H9 (cell line): ENCODE results near the gene SCYGR4. TPM values are rescaled to one million over a fixed set of nuclear protein-coding genes. Genes with fewer than 3 reads are reported as not detected.

Experiments used
- DNase-seq: peaks from one replicate; pipeline ENCODE4 v3.0.0-alpha.2; 2017
- H2AFZ ChIP-seq: one replicate; pipeline ENCODE4 v1.6.1; 2013; ENCODE audit warnings: mild to moderate bottlenecking, low read length, control low read depth, moderate library complexity
- H2AK5ac ChIP-seq: 2 replicates; pipeline ENCODE4 v1.6.1; 2013; ENCODE audit warnings: low read length, control low read depth, mixed read lengths; ENCODE audit not compliant: insufficient read length
- H2BK120ac ChIP-seq: one replicate; pipeline ENCODE4 v1.6.1; 2013; ENCODE audit warnings: low read depth, mild to moderate bottlenecking, low read length, control low read depth, inconsistent platforms; ENCODE audit not compliant: poor library complexity, severe bottlenecking
- H2BK12ac ChIP-seq: 2 replicates; pipeline ENCODE4 v1.6.1; 2013; ENCODE audit warnings: low read length, control low read depth, mixed read lengths, low read depth; ENCODE audit not compliant: insufficient read length
- H2BK15ac ChIP-seq: 2 replicates; pipeline ENCODE4 v1.6.1; 2013; ENCODE audit warnings: low read depth, low read length, control low read depth
- H2BK20ac ChIP-seq: one replicate; pipeline ENCODE4 v1.6.1; 2013; ENCODE audit warnings: low read depth, mild to moderate bottlenecking, low read length, control low read depth, inconsistent platforms; ENCODE audit not compliant: poor library complexity, severe bottlenecking
- H2BK5ac ChIP-seq: 2 replicates; pipeline ENCODE4 v1.6.1; 2013; ENCODE audit warnings: low read length, control low read depth, mixed read lengths; ENCODE audit not compliant: insufficient read length
- H3K14ac ChIP-seq: 2 replicates; pipeline ENCODE4 v1.6.1; 2013; ENCODE audit warnings: low read length, control low read depth; ENCODE audit not compliant: insufficient read depth
- H3K18ac ChIP-seq: 2 replicates; pipeline ENCODE4 v1.6.1; 2013; ENCODE audit warnings: low read depth, mild to moderate bottlenecking, mixed read lengths, low read length, control low read depth; ENCODE audit not compliant: insufficient read length
- H3K23ac ChIP-seq: 2 replicates; pipeline ENCODE4 v1.6.1; 2013; ENCODE audit warnings: low read length, control low read depth, mixed read lengths, low read depth; ENCODE audit not compliant: insufficient read length
- H3K23me2 ChIP-seq: 2 replicates; pipeline ENCODE4 v1.6.1; 2013; ENCODE audit warnings: low read depth, mild to moderate bottlenecking, mixed read lengths, low read length, control low read depth; ENCODE audit not compliant: insufficient read length, poor library complexity, severe bottlenecking
- H3K27ac ChIP-seq: 2 replicates; pipeline ENCODE4 v1.5.1; 2013; ENCODE audit warnings: low read length, control low read depth, mixed read lengths, low read depth; ENCODE audit not compliant: insufficient read length
- H3K27me3 ChIP-seq: 2 replicates; pipeline ENCODE4 v1.6.1; 2013; ENCODE audit warnings: low read length, control low read depth, inconsistent platforms; ENCODE audit not compliant: insufficient read depth
- H3K4ac ChIP-seq: 2 replicates; pipeline ENCODE4 v1.6.1; 2013; ENCODE audit warnings: low read depth, mild to moderate bottlenecking, control low read depth, inconsistent platforms, low read length, moderate library complexity
- H3K4me1 ChIP-seq: 2 replicates; pipeline ENCODE4 v1.6.1; 2013; ENCODE audit warnings: low read length, control low read depth, inconsistent platforms; ENCODE audit not compliant: insufficient read depth
- H3K4me2 ChIP-seq: 2 replicates; pipeline ENCODE4 v1.6.1; 2013; ENCODE audit warnings: low read length, control low read depth, mixed read lengths; ENCODE audit not compliant: insufficient read length, insufficient read depth
- H3K56ac ChIP-seq: 2 replicates; pipeline ENCODE4 v1.6.1; 2013; ENCODE audit warnings: low read depth, mild to moderate bottlenecking, mixed read lengths, low read length, control low read depth; ENCODE audit not compliant: insufficient read length
- H3K79me1 ChIP-seq: 2 replicates; pipeline ENCODE4 v1.6.1; 2013; ENCODE audit warnings: low read depth, mild to moderate bottlenecking, moderate library complexity, low read length, control low read depth, inconsistent platforms; ENCODE audit not compliant: insufficient read depth, poor library complexity, severe bottlenecking
- H3K79me2 ChIP-seq: 2 replicates; pipeline ENCODE4 v1.6.1; 2013; ENCODE audit warnings: low read length, control low read depth, inconsistent platforms; ENCODE audit not compliant: insufficient read depth
- H3K9ac ChIP-seq: 2 replicates; pipeline ENCODE4 v1.6.1; 2013; ENCODE audit warnings: low read length, control low read depth, mixed read lengths; ENCODE audit not compliant: insufficient read length; ENCODE audit errors: extremely low read depth
- H3K9me3 ChIP-seq: one replicate; pipeline ENCODE4 v1.6.1; 2013; ENCODE audit warnings: low read depth, low read length, inconsistent platforms; ENCODE audit not compliant: control insufficient read depth
- H3T11ph ChIP-seq: one replicate; pipeline ENCODE4 v1.6.1; 2013; ENCODE audit warnings: mild to moderate bottlenecking, low read length, control low read depth, inconsistent platforms
- H4K20me1 ChIP-seq: one replicate; pipeline ENCODE4 v1.6.1; 2013; ENCODE audit not compliant: control insufficient read depth, insufficient read length, insufficient read depth
- H4K5ac ChIP-seq: 2 replicates; pipeline ENCODE4 v1.6.1; 2013; ENCODE audit warnings: low read depth, mild to moderate bottlenecking, mixed read lengths, low read length, control low read depth; ENCODE audit not compliant: insufficient read length
- H4K8ac ChIP-seq: replicated peaks from 2 replicates; pipeline ENCODE4 v1.6.1; 2013; ENCODE audit warnings: low read length, control low read depth, mixed read lengths, low read depth; ENCODE audit not compliant: insufficient read length
- H4K91ac ChIP-seq: 2 replicates; pipeline ENCODE4 v1.6.1; 2013; ENCODE audit warnings: low read depth, mild to moderate bottlenecking, moderate library complexity, mixed read lengths, low read length, control low read depth; ENCODE audit not compliant: insufficient read length
- H3K27ac Mint-ChIP-seq, 3 experiments: 2 replicates in 2 of 3; 3 replicates in 1 of 3; pipeline ENCODE4 v1.8.0; 2020 to 2021; ENCODE audit warnings: mixed read lengths in 3 of 3, mild to moderate bottlenecking in 1 of 3, moderate library complexity in 1 of 3
- H3K27me3 Mint-ChIP-seq: 2 replicates; pipeline ENCODE4 v1.8.0; 2021; ENCODE audit warnings: low read depth, mild to moderate bottlenecking, moderate library complexity, mixed read lengths
- H3K36me3 Mint-ChIP-seq, 3 experiments: 2 replicates in 2 of 3; 3 replicates in 1 of 3; pipeline ENCODE4 v1.8.0; 2020 to 2021; ENCODE audit warnings: low read depth in 3 of 3, mixed read lengths in 3 of 3; ENCODE audit not compliant: insufficient read depth in 1 of 3
- H3K4me1 Mint-ChIP-seq, 2 experiments: 2 replicates each; pipeline ENCODE4 v1.8.0; 2020; ENCODE audit warnings: mixed read lengths in 2 of 2
- H3K4me3 Mint-ChIP-seq, 2 experiments: 2 replicates in 1 of 2; 3 replicates in 1 of 2; pipeline ENCODE4 v1.8.0; 2020 to 2021; ENCODE audit warnings: mild to moderate bottlenecking in 2 of 2, mixed read lengths in 2 of 2, moderate library complexity in 1 of 2
- H3K9me3 Mint-ChIP-seq, 2 experiments: 2 replicates in 1 of 2; 3 replicates in 1 of 2; pipeline ENCODE4 v1.8.0; 2020; ENCODE audit warnings: mild to moderate bottlenecking in 2 of 2, mixed read lengths in 2 of 2, moderate library complexity in 1 of 2
- WGBS: extraction: QIAGEN DNeasy Blood & Tissue Kit; methylation state at CpG from one replicate; pipeline ENCODE4 v1.1.7; 2013; ENCODE audit warnings: missing lambda C conversion rate, low lambda C conversion rate, mixed read lengths; ENCODE audit not compliant: insufficient read length; ENCODE audit errors: extremely low coverage; 5-methylcytosine and 5-hydroxymethylcytosine counted together
- total RNA-seq: library from RNA; stranded (reverse); gene quantifications from 2 replicates; pipeline ENCODE4 v1.2.1, GENCODE V29; 2021
- TF ChIP-seq, protein P1 (sequence below): fragments of 200-600 bp; sonication (generic); conservative IDR thresholded peaks from 3 replicates; pipeline ENCODE4 v1.8.0; 2021; ENCODE audit warnings: antibody characterized with exemption, mild to moderate bottlenecking

Gene SCYGR4
- total RNA-seq, 1 experiment from 2014 or later: not detected

DNA sequence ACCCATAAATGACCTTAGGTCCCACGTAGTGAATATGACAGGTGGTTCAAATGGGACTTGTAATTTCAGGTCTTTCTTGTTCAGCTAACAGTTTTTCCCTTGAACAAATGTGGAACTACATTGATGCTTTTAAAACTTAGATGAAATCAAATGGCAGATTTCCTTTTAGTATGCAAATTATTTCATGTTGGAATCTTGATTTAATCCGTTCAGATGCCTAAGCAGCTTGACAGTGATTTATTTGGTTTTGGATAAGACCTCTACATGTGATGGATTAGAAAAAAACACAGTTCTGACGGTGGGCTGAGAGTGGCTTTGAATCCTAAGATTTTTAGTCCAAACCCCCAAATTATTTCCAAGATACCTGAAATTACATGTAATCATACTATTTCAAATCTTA lies 16.9 kb downstream of the SCYGR4 start:
- Mint-ChIP-seq H3K36me3 (no peaks in the 10 kb centered on the region), H3K27ac (no peak overlapping the region), H3K4me3 (no peak overlapping the region), H3K9me3 (no peaks in the 10 kb centered on the region), H3K27me3 (no peaks in the 10 kb centered on the region), H3K4me1 (no peaks in the 10 kb centered on the region)
- no peak overlapping the region for H3K4ac ChIP-seq
- no peak overlapping the region for H4K91ac ChIP-seq
- H3T11ph ChIP-seq: no peak overlapping the region
- no peak overlapping the region for H2BK12ac ChIP-seq
- no peak overlapping the region for H3K56ac ChIP-seq
- no peak for DNase-seq
- no peak overlapping the region for H3K4me2 ChIP-seq
- no peak overlapping the region for H2AK5ac ChIP-seq
- H4K20me1 ChIP-seq: no peaks in the 10 kb centered on the region
- H3K18ac ChIP-seq: no peak overlapping the region
- H3K79me1 ChIP-seq: no peaks in the 10 kb centered on the region
- H2BK15ac ChIP-seq: no peak overlapping the region
- no peak overlapping the region for H3K14ac ChIP-seq
- no peaks in the 10 kb centered on the region for H3K23me2 ChIP-seq
- H3K27ac ChIP-seq: no peak overlapping the region
- no peaks in the 10 kb centered on the region; the same call in 1 of the 2 replicates for H3K4me1 ChIP-seq
- H3K79me2 ChIP-seq: no peaks in the 10 kb centered on the region
- no peak overlapping the region for H2BK120ac ChIP-seq
- H4K5ac ChIP-seq: no peak overlapping the region
- no peak overlapping the region for H2BK20ac ChIP-seq
- TF ChIP-seq, protein P1, sequence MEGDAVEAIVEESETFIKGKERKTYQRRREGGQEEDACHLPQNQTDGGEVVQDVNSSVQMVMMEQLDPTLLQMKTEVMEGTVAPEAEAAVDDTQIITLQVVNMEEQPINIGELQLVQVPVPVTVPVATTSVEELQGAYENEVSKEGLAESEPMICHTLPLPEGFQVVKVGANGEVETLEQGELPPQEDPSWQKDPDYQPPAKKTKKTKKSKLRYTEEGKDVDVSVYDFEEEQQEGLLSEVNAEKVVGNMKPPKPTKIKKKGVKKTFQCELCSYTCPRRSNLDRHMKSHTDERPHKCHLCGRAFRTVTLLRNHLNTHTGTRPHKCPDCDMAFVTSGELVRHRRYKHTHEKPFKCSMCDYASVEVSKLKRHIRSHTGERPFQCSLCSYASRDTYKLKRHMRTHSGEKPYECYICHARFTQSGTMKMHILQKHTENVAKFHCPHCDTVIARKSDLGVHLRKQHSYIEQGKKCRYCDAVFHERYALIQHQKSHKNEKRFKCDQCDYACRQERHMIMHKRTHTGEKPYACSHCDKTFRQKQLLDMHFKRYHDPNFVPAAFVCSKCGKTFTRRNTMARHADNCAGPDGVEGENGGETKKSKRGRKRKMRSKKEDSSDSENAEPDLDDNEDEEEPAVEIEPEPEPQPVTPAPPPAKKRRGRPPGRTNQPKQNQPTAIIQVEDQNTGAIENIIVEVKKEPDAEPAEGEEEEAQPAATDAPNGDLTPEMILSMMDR: no peak
- H3K23ac ChIP-seq: no peak overlapping the region
- no peak overlapping the region for H2AFZ ChIP-seq
- no peak overlapping the region for H3K9ac ChIP-seq
- H4K8ac ChIP-seq: no peak overlapping the region
- no peaks in the 10 kb centered on the region for H3K27me3 ChIP-seq
- WGBS: no CpG with 5 or more reads among the region's 3 CpGs
- no peak overlapping the region for H2BK5ac ChIP-seq
- H3K9me3 ChIP-seq: no peaks in the 10 kb centered on the region
